Measurements from ENCODE around the gene IL20RB.
"Not testable (repeated sequence)": the region's sequence is repeated elsewhere in the genome, so short reads cannot be mapped to it uniquely, and the experiment has no call there.

IL20RB gene

DNA sequence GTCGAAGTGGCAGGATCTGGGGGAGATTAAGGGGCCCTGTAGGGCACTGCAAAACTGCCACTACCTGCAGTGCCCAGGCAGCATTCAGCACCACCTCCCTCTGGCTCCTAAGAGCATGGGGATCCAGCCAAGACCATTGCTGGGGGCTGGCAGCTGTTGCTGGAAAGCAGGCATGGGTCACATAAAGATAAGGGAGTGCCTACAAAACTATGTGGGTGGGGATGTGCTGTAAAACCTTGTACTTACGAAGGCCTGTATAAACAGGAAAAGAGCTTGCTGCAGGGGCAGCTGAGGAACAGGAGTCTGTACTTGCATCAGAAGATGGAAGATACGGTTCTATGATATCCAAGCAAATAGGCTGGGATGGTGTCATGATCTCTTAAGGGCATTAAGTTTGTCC, 27.1 kb downstream of the IL20RB start:
- no peak for DNase-seq (ENCODE audit: low read depth in 4 of 4, low spot score in 1 of 4)

DNA sequence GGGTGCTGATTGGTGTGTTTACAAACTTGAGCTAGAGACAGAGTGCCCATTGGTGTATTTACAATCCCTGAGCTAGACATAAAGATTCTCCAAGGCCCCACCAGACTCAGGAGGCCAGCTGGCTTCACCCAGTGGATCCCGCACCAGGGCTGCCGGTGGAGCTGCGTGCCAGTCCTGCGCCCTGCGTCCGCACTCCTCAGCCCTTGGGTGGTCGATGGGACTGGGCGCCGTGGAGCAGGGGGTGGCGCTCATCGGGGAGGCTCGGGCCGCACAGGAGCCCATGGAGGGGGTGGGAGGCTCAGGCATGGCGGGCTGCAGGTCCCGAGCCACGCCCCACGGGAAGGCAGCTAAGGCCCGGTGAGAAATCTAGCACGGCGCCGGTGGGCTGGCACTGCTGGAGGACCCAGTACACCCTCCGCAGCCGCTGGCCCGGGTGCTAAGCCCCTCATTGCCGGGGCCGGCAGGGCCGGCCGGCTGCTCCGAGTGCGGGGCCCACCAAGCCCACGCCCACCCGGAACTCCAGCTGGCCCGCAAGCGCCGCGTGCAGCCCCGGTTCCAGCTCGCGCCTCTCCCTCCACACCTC, 29.7 kb downstream of the IL20RB start:
- not testable (repeated sequence) for DNase-seq (ENCODE audit: low read depth in 4 of 4, low spot score in 1 of 4)

GRCh38 chr3:136988651-136989050, 30.9 kb downstream of the IL20RB start:
- DNase-seq (ENCODE audit: low read depth in 4 of 4, low spot score in 1 of 4): no peak

DNA sequence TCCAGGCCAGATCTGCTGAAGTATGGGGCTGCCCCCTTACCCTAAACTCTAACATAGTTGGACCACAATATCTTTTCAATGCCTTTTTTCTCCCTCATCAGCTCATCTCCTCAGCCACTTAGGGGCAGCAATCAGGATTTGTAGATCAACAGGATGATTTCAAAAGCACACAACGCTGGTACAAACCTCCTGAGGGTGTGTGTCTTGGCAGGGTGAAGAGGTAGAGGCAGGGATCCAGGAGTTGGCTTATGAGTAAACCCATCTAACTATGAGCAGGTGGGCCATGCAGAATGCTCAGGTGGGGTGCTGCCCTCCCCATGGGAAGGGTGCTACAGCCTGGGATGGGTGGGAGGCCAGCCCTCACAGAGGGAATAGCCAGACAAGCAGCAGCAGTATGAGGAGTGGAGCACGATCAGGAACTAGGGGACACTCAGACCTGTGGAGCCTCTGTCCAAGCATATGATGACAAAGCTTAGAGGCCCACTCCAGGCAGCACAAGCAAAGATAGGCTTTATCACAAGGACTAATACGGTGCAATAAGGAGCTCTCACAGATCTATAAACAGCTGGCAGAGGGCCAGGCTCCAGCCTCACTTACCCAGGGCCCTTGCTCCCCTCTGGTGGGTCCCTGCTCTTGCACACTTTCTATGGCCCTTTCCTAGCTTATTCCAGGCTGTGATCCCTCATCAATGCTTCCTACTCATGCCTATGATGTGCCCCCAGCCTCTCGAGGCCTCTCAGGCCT, 32.2 kb downstream of the IL20RB start:
- no peak for DNase-seq (ENCODE audit: low read depth in 4 of 4, low spot score in 1 of 4)

- DNase-seq (ENCODE audit: low read depth in 4 of 4, low spot score in 1 of 4): no peak
Measured at GRCh38 chr3:136990826-136991225, 33.0 kb downstream of the IL20RB start.

DNA sequence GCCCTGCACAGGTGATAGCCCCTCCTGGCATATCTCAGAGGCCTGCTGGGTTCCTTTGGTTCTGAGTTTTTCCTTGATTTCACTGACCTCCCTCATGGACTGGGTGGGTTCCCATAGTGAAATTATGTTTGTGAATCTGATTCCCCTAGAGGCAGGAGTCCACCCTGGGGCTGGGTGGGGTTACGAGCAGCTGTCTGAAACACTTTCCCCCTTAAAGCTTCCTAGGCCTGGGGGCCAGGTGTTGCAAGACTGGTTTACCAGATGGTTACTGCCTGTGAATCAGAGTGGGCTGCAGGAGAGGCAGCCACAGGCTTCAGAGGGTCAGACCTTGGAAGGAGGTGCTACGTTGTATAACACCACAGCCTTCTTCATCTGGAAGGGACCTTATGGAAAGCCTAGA, 34.3 kb downstream of the IL20RB start:
- DNase-seq (ENCODE audit: low read depth in 4 of 4, low spot score in 1 of 4): no peak

DNA sequence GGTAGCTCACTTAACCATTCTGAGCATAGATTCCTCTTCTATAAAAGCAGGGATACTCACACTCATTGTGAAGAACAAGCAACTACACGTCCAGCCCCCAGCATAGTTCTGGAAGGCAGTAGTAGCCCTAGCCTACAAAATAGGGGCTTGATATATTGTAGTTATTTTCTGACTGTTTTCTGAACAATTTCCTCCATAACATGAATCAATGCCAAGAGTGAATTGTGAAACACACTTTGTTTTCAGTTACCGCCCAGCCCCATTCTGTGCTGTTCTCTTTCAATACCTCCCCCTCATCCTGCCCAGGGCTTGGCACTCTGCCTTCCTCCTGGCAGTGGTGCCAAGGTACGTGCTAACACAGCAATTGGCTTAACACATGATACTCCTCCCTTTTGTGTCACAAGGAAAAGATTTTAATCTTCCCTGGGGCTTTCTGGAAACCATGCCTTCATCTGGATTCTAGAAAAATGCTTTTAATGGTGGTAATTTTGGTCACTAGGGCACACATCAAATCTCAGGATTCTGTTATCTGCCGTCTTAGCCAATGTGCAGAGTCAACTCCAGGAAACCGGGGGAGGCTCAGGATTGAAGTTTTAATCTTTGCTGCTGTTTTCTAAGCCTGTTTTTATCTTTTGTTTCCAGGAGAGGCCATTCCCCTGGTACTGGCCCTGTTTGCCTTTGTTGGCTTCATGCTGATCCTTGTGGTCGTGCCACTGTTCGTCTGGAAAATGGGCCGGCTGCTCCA, 37.2 kb downstream of the IL20RB start:
- no peak for DNase-seq (ENCODE audit: low read depth in 4 of 4, low spot score in 1 of 4)

DNA sequence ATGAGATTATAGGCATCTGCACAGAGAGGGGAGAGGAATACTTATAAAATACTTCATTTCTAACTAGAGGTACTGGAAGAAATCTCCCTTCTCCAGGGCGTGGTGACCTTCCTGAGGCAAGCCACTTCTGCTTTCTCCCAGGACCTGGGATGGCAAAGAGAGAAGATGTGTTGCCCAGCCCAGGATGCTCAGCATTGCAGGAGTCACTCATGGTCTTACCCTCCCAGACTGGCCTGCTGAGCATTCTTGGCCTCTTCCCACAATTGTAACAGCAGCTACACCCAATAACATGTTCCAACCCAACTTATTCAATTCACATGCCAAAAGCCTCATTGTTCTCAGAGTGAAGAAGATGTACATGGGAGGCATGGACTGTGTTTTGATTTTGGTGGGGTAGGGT, 37.9 kb downstream of the IL20RB start:
- DNase-seq (ENCODE audit: low read depth in 4 of 4, low spot score in 1 of 4): no peak

DNA sequence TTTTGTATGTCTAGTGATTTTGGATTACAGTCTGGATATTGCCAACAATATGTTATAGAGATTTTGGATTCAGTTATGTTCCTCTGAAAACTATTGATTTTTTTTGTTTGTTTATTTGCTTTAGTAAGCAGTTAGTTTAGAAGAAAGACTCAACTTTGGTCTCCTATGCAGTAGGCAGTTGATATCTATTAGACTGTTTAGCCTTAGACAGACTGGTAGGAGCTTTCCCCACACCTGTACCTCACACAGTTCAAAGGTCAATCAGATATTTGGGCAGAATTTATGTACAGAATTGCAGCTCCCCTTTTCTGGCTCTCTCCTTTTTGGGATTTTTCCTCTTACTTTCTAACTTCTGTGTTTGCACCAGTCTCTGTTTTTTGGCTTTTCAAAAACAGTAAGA, 42.3 kb downstream of the IL20RB start:
- DNase-seq (ENCODE audit: low read depth in 4 of 4, low spot score in 1 of 4): no peak

DNA sequence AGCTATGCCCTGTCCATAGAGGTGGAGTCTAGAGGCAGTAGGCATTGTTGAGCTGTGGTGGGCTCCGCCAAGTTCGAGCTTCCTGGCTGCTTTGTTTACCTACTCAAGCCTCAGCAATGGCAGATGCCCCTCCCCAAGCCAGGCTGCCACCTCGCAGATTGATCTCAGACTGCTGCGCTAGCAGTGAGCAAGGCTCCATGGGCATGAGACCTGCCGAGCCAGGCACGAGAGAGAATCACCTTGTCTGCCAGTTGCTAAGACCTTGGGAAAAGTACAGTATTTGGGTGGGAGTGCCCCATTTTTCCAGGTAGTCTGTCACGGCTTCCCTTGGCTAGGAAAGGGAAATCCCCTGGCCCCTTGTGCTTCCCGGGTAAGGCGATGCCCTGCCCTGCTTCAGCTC, 49.6 kb downstream of the IL20RB start:
- not testable (repeated sequence) for DNase-seq (ENCODE audit: low read depth in 4 of 4, low spot score in 1 of 4)

DNA sequence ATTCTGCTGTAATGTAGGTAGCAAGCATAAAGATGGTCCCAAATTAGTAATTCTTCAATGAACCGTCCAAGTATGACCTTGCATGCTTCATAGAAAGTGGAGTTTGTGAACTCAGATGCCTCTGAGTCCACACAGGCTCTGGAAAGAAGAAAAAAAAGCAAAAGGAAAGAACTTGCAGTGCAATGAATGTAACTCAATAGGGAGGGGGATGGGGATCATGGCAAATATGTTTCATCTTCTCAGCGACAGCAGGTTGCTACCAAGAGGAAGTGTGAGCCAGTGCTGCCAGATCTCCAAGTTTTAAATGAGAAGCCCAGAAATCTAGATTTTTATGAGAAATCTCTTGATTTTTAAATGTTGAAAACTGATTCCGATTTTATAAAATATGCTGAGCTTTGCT, 50.3 kb downstream of the IL20RB start:
- DNase-seq (ENCODE audit: low read depth in 4 of 4, low spot score in 1 of 4): no peak

DNA sequence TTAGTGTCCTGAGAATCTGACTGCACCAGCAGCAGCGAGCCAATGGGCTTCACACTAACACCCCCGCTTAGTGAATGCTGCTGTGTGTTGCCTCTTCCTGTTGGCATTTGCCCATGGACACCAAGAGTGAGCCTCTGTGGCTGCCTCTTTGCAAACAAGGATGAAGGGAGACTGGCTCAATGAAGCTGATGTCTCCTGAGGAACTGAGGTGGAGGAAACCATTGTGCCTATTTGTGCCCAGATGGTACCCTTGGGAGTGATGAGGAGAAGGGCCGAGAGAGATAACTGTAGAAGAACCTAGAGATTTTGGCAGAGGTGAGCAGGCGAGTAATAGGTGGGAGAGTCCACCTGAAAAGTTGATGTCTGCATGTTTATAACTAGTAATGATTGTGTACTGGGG, 51.2 kb downstream of the IL20RB start:
- no peak for DNase-seq (ENCODE audit: low read depth in 4 of 4, low spot score in 1 of 4)

DNA sequence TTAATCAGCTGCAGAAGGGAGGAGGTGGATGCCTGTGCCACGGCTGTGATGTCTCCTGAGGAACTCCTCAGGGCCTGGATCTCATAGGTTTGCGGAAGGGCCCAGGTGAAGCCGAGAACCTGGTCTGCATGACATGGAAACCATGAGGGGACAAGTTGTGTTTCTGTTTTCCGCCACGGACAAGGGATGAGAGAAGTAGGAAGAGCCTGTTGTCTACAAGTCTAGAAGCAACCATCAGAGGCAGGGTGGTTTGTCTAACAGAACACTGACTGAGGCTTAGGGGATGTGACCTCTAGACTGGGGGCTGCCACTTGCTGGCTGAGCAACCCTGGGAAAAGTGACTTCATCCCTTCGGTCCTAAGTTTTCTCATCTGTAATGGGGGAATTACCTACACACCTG, 52.4 kb downstream of the IL20RB start:
- no peak for DNase-seq (ENCODE audit: low read depth in 4 of 4, low spot score in 1 of 4)

- DNase-seq (ENCODE audit: low read depth in 4 of 4, low spot score in 1 of 4): no peak
Measured at GRCh38 chr3:137011153-137011552, 53.4 kb downstream of the IL20RB start.

- DNase-seq (ENCODE audit: low read depth in 4 of 4, low spot score in 1 of 4): no peak
Measured at GRCh38 chr3:137012097-137012501, 54.3 kb downstream of the IL20RB start.

GRCh38 chr3:137013951-137014688, 56.3 kb downstream of the IL20RB start:
- DNase-seq (ENCODE audit: low read depth in 4 of 4, low spot score in 1 of 4): peak; percentile 73 to 82 (median 75)

- not testable (repeated sequence) for DNase-seq (ENCODE audit: low read depth in 4 of 4, low spot score in 1 of 4)
Measured at GRCh38 chr3:137017316-137017715, 59.5 kb downstream of the IL20RB start.

DNA sequence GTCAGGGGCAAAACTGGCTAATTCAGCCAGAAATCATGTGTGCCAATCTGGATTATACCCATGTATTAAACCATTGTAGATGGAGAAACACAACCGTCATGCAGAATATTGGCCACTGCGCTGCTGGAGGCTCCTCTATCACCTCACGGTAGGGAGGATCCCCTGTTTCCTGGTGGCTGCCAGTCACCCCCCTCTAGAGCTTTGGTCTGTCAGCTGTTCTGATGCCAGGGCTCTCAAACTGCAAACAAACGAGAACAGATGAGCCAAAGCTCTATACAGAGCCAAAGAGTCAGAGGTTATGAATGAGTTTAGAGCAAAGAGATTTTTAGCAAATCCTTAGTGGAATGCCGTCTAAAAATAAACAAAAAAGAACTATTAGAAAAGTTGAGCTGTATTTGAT, 62.5 kb downstream of the IL20RB start:
- DNase-seq (ENCODE audit: low read depth in 4 of 4, low spot score in 1 of 4): no peak

DNA sequence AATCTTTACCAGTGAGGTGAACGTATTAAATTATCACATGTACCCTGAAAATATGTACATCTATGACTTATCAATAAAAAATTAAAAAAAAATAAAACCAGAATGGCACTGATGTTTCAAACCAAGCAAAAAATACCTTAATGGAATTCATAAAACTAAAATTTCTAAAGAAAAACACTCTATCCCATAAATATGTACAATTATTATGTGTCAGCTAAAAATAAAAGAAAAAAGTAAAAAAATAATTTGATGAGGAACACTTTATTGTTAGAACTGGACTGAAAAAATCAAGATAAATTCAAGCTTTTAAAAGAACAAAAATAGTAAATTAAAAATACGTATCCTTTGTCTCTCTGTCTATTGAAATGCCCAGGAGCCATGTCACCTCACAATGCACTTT, 63.1 kb downstream of the IL20RB start:
- DNase-seq (ENCODE audit: low read depth in 4 of 4, low spot score in 1 of 4): no peak

- DNase-seq (ENCODE audit: low read depth in 4 of 4, low spot score in 1 of 4): no peak
Measured at GRCh38 chr3:137024348-137024747, 66.6 kb downstream of the IL20RB start.

DNA sequence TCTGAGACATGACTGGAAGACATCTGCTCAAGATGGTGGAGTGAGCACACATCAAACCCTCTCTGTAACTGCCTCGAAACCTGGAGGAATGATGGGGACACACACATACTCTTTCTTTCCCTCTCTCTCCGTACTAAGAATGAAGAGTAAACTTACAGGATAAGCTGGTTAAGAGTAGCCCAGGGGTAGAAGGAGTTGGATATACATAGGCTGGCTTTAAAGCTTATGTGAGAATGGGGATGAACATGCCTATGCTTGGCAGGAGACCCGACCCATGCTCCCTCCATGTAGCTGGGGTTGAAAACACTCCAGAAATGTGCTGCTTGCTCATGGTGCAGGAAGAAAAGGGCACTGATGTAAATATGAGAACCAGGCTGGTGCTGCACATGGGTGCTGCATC, 68.9 kb downstream of the IL20RB start:
- DNase-seq (ENCODE audit: low read depth in 4 of 4, low spot score in 1 of 4): no peak

Data from stimulated activated CD4-positive, alpha-beta T cell treated with anti-CD3 and anti-CD28 coated beads, Interleukin-1b, Interleukin-23, amount 100 ng/mL, for 24 hours (primary cell).